ENCODE results near the gene OR10A3.
A peak's percentile ranks its signal among the peaks of the same experiment; 100 is the strongest.

Gene OR10A3

DNA sequence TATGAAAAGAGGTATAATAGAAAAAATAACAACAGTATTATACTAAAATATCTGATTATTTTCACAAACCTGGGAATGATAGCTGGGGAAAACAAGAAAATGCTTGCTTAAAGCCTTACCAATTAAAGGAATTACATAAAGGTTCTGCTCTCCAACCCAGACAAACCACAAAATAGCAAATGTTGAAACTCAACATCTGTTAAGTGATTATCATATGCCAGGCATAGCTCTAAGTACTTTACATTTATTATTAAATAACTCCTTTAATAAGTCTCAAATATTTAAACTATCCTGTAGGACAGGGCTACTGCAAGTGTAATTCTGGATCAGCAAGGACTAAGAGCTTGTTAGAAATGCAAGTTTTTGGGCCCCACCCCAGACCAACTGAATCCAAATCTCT, 30.5 kb downstream of the OR10A3 start:
- TF ChIP-seq CTCF (IDR thresholded peaks at IDR 0.05; ENCODE audit: control insufficient read depth, insufficient read depth, low read depth, low read length, missing control alignments), result no peak
- no peak for DNase-seq (ENCODE audit: low read depth)

GRCh38 chr11:7910286-7910788, 31.2 kb downstream of the OR10A3 start:
- no peak overlapping the region for H3K4me3 ChIP-seq (ENCODE audit: control insufficient read depth, low read depth, low read length)
- no peak for DNase-seq (ENCODE audit: low read depth)
- no peak for TF ChIP-seq CTCF (IDR thresholded peaks at IDR 0.05; ENCODE audit: control insufficient read depth, insufficient read depth, low read depth, low read length, missing control alignments)

More for the DNA sequence above, 30.5 kb downstream of the OR10A3 start:
- no peak overlapping the region for H3K4me3 ChIP-seq (ENCODE audit: control insufficient read depth, low read depth, low read length)

- H3K4me3 ChIP-seq (ENCODE audit: control insufficient read depth, low read depth, low read length), result no peak overlapping the region
- TF ChIP-seq CTCF (IDR thresholded peaks at IDR 0.05; ENCODE audit: control insufficient read depth, insufficient read depth, low read depth, low read length, missing control alignments), result no peak
- DNase-seq (ENCODE audit: low read depth), result no peak
Observed at GRCh38 chr11:7909585-7910285, 31.8 kb downstream of the OR10A3 start.

- peak; percentile 57 for DNase-seq (ENCODE audit: low read depth)
- no peak for TF ChIP-seq CTCF (IDR thresholded peaks at IDR 0.05; ENCODE audit: control insufficient read depth, insufficient read depth, low read depth, low read length, missing control alignments)
- H3K4me3 ChIP-seq (ENCODE audit: control insufficient read depth, low read depth, low read length), result no peak overlapping the region
Observed at GRCh38 chr11:7907121-7907520, 34.4 kb downstream of the OR10A3 start.

GRCh38 chr11:7906481-7906880, 35.0 kb downstream of the OR10A3 start:
- no peak overlapping the region for H3K4me3 ChIP-seq (ENCODE audit: control insufficient read depth, low read depth, low read length)
- no peak for TF ChIP-seq CTCF (IDR thresholded peaks at IDR 0.05; ENCODE audit: control insufficient read depth, insufficient read depth, low read depth, low read length, missing control alignments)
- DNase-seq (ENCODE audit: low read depth), result no peak

DNA sequence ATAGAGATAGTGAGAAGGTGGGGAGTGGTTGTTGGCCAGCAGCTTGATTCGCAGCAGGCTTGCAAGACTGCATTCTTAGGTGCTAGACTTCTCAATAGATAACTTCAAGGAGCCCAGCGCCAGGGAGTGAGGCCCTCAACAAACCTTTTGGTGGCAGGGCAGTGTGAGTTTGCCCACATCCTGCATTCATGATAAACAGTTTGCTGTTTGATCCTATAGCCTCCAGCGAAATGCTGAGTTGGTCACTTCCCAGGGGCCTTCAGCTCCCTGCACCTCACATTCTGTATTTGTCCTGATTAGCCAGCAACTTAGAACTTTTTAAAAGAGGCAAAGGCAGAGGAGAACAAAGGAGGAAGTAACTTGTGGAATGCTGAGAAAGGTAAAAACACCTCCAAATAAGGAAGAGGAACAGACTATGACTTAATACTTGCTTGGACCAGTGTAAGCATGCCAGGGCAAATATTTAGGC, 35.5 kb downstream of the OR10A3 start:
- no peak for DNase-seq (ENCODE audit: low read depth)
- no peak for TF ChIP-seq CTCF (IDR thresholded peaks at IDR 0.05; ENCODE audit: control insufficient read depth, insufficient read depth, low read depth, low read length, missing control alignments)
- H3K4me3 ChIP-seq (ENCODE audit: control insufficient read depth, low read depth, low read length), result no peak overlapping the region
